Loucy (cell line): Measurements from ENCODE around the gene BRICD5.

Experiments used
- H2AFZ ChIP-seq: fragments of 200-600 bp; sonication (generic); 2 replicates; pipeline ENCODE4 v1.6.0; 2016; ENCODE audit warnings: antibody characterized with exemption, mild to moderate bottlenecking, low read length, moderate library complexity
- H3F3A ChIP-seq: fragments of 200-600 bp; 2 replicates; pipeline ENCODE4 v1.6.0; 2016; ENCODE audit warnings: antibody characterized with exemption, low read depth, mild to moderate bottlenecking
- H3K27me3 ChIP-seq: fragments of 200-600 bp; sonication (generic); 2 replicates; pipeline ENCODE4 v1.6.1; 2014; ENCODE audit warnings: low read length, mild to moderate bottlenecking; ENCODE audit not compliant: insufficient read depth, poor library complexity, severe bottlenecking
- H3K36me3 ChIP-seq: fragments of 200-600 bp; sonication (generic); 2 replicates; pipeline ENCODE4 v1.6.1; 2016; ENCODE audit warnings: low read length; ENCODE audit not compliant: insufficient read depth
- H3K4me1 ChIP-seq: fragments of 200-600 bp; sonication (generic); 2 replicates; pipeline ENCODE4 v1.5.1; 2014; ENCODE audit warnings: low read length, mild to moderate bottlenecking; ENCODE audit not compliant: insufficient read depth, poor library complexity, severe bottlenecking
- H3K4me2 ChIP-seq: fragments of 200-600 bp; sonication (generic); 2 replicates; pipeline ENCODE4 v1.6.0; 2014; ENCODE audit warnings: antibody characterized with exemption, low read length, low read depth, mild to moderate bottlenecking; ENCODE audit not compliant: poor library complexity, severe bottlenecking
- H3K4me3 ChIP-seq: fragments of 200-600 bp; sonication (generic); 2 replicates; pipeline ENCODE4 v1.5.1; 2014; ENCODE audit warnings: low read length, mild to moderate bottlenecking, mixed read lengths; ENCODE audit not compliant: poor library complexity, severe bottlenecking
- H3K79me2 ChIP-seq: fragments of 200-600 bp; sonication (generic); 2 replicates; pipeline ENCODE4 v1.6.1; 2014; ENCODE audit warnings: low read length; ENCODE audit not compliant: insufficient read depth
- H3K9ac ChIP-seq: fragments of 200-600 bp; sonication (generic); 2 replicates; pipeline ENCODE4 v1.6.0; 2014; ENCODE audit warnings: mild to moderate bottlenecking, low read depth, low read length, moderate library complexity; ENCODE audit not compliant: poor library complexity, severe bottlenecking
- H3K9me2 ChIP-seq: fragments of 200-600 bp; sonication (generic); replicated peaks from 2 replicates; pipeline ENCODE4 v1.6.1; 2016; ENCODE audit warnings: low read depth, low read length, mixed read lengths
- H3K9me3 ChIP-seq: fragments of 200-600 bp; sonication (generic); 2 replicates; pipeline ENCODE4 v1.6.1; 2014; ENCODE audit warnings: mild to moderate bottlenecking, antibody characterized with exemption, low read length, low read depth; ENCODE audit not compliant: insufficient read depth
- H4K20me1 ChIP-seq: fragments of 200-600 bp; sonication (generic); 2 replicates; pipeline ENCODE4 v1.6.0; 2014; ENCODE audit warnings: antibody characterized with exemption, low read length, mild to moderate bottlenecking; ENCODE audit not compliant: insufficient read depth, poor library complexity, severe bottlenecking
- CTCF ChIP-seq: fragments of 200-600 bp; sonication (generic); conservative IDR thresholded peaks from 2 replicates; pipeline ENCODE4 v1.5.1; 2014; ENCODE audit warnings: mild to moderate bottlenecking, antibody characterized with exemption, low read length
- EZH2phosphoT487 ChIP-seq: fragments of 200-600 bp; IDR thresholded peaks from 2 replicates; pipeline ENCODE4 v1.6.1; 2018; ENCODE audit warnings: antibody characterized with exemption, mild to moderate bottlenecking, moderate library complexity, borderline replicate concordance

BRICD5 gene

GRCh38 chr16:2223942-2224486, 13.4 kb upstream of the BRICD5 start:
- TF ChIP-seq EZH2phosphoT487 (no peak), CTCF (no peak)
- peak overlapping the region; percentile 87 for H3K4me3 ChIP-seq
- no peaks in the 10 kb centered on the region for H3K27me3 ChIP-seq
- peak overlapping the region; percentile 79 for H3K4me2 ChIP-seq
- H3K9me2 ChIP-seq, result no peaks in the 10 kb centered on the region
- peak overlapping the region; percentile 75; the same call in 1 of the 2 replicates for H2AFZ ChIP-seq
- no peaks in the 10 kb centered on the region for H3K4me1 ChIP-seq
- no peaks in the 10 kb centered on the region for H3K36me3 ChIP-seq
- H3K79me2 ChIP-seq, result peaks cover 41% of the 10 kb centered on the region
- H3K9me3 ChIP-seq, result no peaks in the 10 kb centered on the region
- peak overlapping the region; percentile 90 for H3K9ac ChIP-seq
- peaks cover 3% of the 10 kb centered on the region for H4K20me1 ChIP-seq
- no peaks in the 10 kb centered on the region for H3F3A ChIP-seq

GRCh38 chr16:2223221-2223941, 12.7 kb upstream of the BRICD5 start, which contains the start of gene E4F1:
TSS of gene E4F1 (plus strand) at chr16:2223591. CDS start at chr16:2223614, 23 bp downstream.
- peak within 1 kb of the TSS; percentile 79 for H3K4me2 ChIP-seq
- H3K79me2 ChIP-seq, result peaks cover 41% of the 10 kb centered on the region
- TF ChIP-seq EZH2phosphoT487 (no peak), CTCF (no peak)

GRCh38 chr16:2216330-2216729, 5.7 kb upstream of the BRICD5 start:
- Histone ChIP-seq H3K4me1 (peaks cover 5% of the 10 kb centered on the region), H3F3A (no peaks in the 10 kb centered on the region), H3K79me2 (peaks cover 16% of the 10 kb centered on the region), H3K9me3 (no peaks in the 10 kb centered on the region), H3K36me3 (no peaks in the 10 kb centered on the region; the same call in 1 of the 2 replicates), H4K20me1 (no peaks in the 10 kb centered on the region), H3K9me2 (no peaks in the 10 kb centered on the region), H3K4me2 (no peak overlapping the region), H3K27me3 (no peaks in the 10 kb centered on the region), H3K4me3 (no peak overlapping the region), H2AFZ (no peak overlapping the region), H3K9ac (no peak overlapping the region)
- no peak for TF ChIP-seq CTCF
- no peak for TF ChIP-seq EZH2phosphoT487

More at GRCh38 chr16:2223221-2223941, 12.7 kb upstream of the BRICD5 start, which contains the start of gene E4F1:
- peak within 1 kb of the TSS; percentile 87 for H3K4me3 ChIP-seq
- H3K27me3 ChIP-seq, result no peaks in the 10 kb centered on the region
- H2AFZ ChIP-seq, result peak within 1 kb of the TSS; percentile 75; the same call in 1 of the 2 replicates
- no peaks in the 10 kb centered on the region for H3K36me3 ChIP-seq
- peaks cover 3% of the 10 kb centered on the region for H4K20me1 ChIP-seq
- peak within 1 kb of the TSS; percentile 90 for H3K9ac ChIP-seq
- no peaks in the 10 kb centered on the region for H3K4me1 ChIP-seq
- no peaks in the 10 kb centered on the region for H3K9me3 ChIP-seq
- H3K9me2 ChIP-seq, result no peaks in the 10 kb centered on the region
- no peaks in the 10 kb centered on the region for H3F3A ChIP-seq
